Fibroblast of villous mesenchyme (primary cell): ENCODE data around the gene CNOT2. TPM values are rescaled to one million over a fixed set of nuclear protein-coding genes. Genes with fewer than 3 reads are reported as not detected.
A peak's percentile ranks its signal among the peaks of the same experiment; 100 is the strongest.

Source experiments
- DNase-seq: peaks from one replicate; pipeline ENCODE4 v3.0.0-alpha.2; 2010; ENCODE audit warnings: low read depth
- H3K4me3 ChIP-seq: 2 replicates; pipeline ENCODE4 v1.5.1; 2011; ENCODE audit warnings: low read depth, mild to moderate bottlenecking, low read length
- total RNA-seq: library from RNA; depleted of rRNA; stranded (reverse); fragments of >200 nt; gene quantifications from 2 replicates; pipeline ENCODE4 v1.2.3, GENCODE V29; 2012
- TF ChIP-seq, protein P1 (sequence below): IDR thresholded peaks from 2 replicates; pipeline ENCODE4 v1.5.1; 2012; ENCODE audit warnings: low read depth, mild to moderate bottlenecking, low read length; ENCODE audit not compliant: insufficient read depth

CNOT2 gene
- total RNA-seq, 1 donor: 186 TPM

DNA sequence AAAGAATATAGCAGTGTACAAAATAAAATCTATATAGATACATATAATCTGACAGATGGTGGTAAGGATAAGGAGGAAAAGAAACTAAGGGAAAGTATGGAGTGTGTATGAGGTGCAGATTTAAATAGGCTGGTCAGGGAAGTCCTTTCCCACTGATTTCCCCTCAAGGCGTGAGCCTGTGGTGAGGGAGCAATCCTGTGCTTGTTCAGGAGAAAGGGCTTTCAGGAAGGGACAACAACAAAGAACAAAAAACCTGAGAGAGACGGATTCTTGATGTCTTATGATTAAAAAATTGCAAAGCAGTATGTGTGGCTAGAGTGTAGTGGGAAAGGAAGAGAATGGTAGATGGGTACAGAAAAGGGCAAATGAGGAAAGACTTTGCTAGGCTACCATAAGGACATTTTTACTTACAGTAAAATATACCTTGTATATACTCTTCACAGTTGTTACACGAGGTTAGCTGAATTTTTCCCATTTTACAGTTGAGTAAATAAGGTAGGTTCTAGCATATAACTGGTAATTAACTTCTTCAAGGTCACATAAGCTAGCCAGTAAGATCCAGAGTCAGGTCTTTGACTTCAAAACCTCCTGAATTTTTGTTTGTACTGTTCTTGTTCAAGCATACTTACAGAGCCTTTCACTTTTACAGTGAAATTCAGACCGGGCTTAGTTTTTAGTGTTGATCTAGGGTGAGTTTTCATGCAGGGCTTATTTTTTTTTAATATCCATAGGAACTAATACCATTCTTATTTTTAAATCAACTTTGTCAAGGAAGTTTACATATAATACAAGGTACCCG lies 15.6 kb downstream of the CNOT2 start:
- TF ChIP-seq, protein P1, sequence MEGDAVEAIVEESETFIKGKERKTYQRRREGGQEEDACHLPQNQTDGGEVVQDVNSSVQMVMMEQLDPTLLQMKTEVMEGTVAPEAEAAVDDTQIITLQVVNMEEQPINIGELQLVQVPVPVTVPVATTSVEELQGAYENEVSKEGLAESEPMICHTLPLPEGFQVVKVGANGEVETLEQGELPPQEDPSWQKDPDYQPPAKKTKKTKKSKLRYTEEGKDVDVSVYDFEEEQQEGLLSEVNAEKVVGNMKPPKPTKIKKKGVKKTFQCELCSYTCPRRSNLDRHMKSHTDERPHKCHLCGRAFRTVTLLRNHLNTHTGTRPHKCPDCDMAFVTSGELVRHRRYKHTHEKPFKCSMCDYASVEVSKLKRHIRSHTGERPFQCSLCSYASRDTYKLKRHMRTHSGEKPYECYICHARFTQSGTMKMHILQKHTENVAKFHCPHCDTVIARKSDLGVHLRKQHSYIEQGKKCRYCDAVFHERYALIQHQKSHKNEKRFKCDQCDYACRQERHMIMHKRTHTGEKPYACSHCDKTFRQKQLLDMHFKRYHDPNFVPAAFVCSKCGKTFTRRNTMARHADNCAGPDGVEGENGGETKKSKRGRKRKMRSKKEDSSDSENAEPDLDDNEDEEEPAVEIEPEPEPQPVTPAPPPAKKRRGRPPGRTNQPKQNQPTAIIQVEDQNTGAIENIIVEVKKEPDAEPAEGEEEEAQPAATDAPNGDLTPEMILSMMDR: no peak
- DNase-seq: no peak
- H3K4me3 ChIP-seq: no peak overlapping the region

DNA sequence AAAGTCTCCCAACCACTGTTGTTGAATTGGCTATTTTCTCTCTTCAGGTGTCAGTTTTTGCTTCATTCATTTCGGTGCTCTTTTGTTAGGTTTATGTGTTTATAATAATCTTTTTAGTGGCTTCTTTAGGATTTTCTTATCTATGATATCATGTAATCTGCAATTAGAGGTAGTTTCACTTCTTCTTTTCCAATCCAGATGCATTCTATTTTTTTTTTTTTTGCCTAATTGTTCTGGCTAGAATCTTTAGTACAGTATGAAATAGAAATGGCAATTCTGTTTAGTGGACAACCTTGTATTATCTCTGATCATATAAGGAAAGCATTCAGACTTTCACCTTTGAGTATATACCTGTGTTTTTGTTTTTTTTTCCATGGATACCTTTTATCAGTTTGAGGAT lies 17.4 kb downstream of the CNOT2 start:
- H3K4me3 ChIP-seq: no peak overlapping the region
- no peak for DNase-seq
- TF ChIP-seq, protein P1: no peak

DNA sequence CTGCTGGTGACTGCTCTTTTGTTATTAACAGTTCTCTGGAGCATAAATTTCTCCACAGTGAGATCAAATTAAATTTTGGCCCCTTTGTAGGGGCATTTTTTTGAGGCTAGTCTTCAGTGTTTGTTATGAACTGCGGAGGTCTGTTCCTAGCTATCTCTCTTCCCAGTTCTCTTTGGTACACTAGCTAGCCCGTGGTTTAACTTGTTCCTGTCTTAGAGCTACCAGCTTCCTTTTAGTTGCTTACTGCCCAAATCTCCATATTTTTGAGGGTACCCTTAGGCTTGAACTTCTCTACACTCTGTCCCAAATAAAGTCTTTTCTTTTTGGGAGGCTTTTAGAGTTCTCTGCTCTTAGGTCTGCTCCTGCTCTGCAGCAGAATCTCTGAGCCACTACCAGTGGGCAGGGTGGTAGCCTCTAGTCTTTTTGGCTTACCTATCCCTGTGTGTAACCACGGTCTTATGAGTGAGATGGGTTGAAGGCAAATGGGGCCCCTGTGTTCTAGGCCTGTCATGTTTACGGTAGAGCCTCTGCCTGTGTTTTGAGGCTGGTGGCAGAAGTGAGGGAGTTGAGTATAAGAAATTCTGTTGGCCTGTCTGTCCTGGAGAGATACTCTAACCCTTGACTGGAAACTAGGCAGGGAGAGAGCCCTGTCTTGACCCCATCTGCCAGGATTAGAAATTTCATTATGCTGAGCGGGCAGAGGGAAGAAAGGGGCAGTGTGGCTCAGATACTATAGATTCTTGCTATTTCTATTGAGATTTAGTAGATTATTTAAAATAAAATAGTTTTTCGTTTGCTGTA lies 21.0 kb downstream of the CNOT2 start:
- TF ChIP-seq, protein P1: no peak
- no peak overlapping the region for H3K4me3 ChIP-seq
- no peak for DNase-seq

DNA sequence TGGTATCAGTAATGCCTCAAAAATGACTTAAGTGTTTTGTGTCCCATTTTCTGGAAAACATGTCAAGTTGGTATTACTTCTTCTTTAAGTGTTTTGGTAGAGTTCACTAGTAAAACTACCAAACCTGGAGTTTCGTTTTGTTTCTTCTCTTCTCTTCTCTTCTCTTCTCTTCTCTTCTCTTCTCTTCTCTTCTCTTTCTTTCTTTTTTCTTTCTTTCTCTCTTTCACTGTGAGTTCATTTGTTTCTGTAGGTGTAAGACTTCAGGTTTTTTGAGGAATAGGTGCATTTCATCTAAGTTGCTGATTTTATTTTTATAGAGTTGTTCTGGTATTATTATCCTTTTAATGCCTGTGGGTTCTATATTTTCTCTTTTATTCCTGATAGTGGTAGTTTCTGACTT lies 21.9 kb downstream of the CNOT2 start:
- H3K4me3 ChIP-seq: no peak overlapping the region
- DNase-seq: no peak
- TF ChIP-seq, protein P1: no peak

DNA sequence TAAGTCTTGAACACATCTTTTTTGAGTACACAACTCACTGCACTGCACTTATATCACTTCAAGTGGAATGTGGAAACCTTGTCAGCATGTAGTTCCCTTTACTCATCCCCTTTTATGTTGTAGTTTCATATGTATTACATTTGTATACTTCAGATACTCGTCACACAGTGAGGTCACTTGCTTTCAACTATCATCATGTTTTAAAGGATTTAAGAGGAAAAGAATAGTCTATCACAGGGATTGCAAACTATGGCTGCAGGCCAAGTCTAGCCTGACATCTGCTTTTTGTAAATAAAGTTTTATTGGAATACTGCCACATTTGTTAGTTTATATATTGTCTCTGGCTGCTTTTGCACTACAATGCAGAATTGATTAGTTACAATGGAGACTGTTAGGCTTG lies 24.3 kb downstream of the CNOT2 start:
- peak; percentile 63 for DNase-seq
- H3K4me3 ChIP-seq: no peak overlapping the region
- TF ChIP-seq, protein P1: no peak

DNA sequence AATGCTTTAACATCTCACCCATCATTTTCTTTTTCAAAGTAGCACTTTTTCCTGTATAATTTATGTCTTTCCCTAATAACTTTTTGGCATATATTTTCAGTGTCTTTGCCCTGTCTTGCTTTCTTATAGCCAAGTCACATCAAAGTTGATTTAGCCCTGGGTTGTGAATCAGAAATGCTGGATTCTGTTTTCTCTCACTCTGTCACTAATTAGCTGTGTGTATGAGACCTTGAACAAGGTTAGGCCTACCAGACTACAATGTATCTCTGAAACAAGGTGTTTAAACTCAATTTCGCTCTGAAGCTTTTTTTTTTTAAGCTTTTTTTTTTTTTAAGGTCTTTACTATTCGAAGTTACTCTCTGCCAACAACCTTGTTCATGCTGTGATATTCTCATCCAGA lies 25.7 kb downstream of the CNOT2 start:
- DNase-seq: no peak
- TF ChIP-seq, protein P1: no peak
- H3K4me3 ChIP-seq: no peak overlapping the region
